ENCODE results near the gene COX7A2.

The COX7A2 gene

DNA sequence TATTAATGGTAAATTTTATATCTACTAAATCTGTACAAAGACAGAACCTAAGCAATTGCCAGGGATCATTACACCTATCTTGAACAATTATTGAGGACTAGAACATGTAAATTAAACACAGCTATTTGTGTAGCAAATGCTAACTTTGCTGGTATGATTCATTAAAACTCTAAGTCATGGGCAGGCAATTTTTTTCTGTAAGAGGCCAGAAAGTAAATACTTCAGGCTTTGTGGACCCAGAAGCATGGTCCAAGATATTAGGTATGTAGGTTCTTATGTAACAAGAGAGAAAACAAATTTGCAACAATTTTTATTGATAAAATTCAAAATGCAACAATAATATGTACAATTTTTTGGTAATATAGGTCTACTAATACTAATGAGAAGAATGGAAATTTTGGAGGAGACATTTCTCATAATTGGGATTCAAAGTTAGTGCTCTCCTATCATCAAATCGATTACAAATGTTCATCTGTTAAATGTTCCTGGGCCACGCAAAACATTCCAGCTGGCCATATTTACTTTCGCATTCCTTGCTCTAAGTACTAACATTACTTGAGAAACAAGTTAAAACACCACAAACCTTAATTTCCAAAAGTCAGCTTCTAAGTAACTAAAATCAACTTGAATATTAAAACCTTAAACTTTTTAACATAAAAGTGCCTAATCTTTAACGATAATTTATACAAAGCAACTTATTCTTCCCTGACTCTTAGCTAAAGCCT lies 36.7 kb upstream of the COX7A2 start:
- no peak overlapping the region for H3K27ac Mint-ChIP-seq
- H3K27me3 Mint-ChIP-seq, result no peaks in the 10 kb centered on the region
- no peaks in the 10 kb centered on the region for H3K9me3 Mint-ChIP-seq
- DNase-seq (no peak), ATAC-seq (no peak)
- no peak overlapping the region for H3K4me3 Mint-ChIP-seq
- peaks cover 15% of the 10 kb centered on the region for H3K36me3 Mint-ChIP-seq (ENCODE audit: low read depth)
- peaks cover 64% of the 10 kb centered on the region for H3K4me1 Mint-ChIP-seq

DNA sequence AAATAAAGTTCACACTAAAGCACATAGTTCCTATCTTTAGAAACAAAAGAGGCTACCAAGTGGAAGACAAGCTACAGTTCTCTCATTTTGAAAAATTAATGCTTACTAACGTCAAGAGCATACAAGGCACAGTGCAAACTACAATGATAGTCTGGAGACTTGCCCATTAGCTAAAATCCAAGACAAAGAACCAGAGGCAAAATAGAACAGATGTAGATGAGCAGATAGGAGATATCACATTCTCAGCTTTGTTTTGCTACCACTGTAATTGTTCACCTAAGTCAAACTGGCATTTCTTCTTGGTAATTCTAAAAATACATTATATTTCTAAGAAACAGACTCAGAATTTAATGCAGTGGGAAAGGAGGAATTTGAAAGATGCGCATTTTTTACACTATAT lies 35.8 kb upstream of the COX7A2 start:
- no peak for DNase-seq
- Mint-ChIP-seq H3K4me1 (peaks cover 69% of the 10 kb centered on the region), H3K4me3 (no peak overlapping the region)

DNA sequence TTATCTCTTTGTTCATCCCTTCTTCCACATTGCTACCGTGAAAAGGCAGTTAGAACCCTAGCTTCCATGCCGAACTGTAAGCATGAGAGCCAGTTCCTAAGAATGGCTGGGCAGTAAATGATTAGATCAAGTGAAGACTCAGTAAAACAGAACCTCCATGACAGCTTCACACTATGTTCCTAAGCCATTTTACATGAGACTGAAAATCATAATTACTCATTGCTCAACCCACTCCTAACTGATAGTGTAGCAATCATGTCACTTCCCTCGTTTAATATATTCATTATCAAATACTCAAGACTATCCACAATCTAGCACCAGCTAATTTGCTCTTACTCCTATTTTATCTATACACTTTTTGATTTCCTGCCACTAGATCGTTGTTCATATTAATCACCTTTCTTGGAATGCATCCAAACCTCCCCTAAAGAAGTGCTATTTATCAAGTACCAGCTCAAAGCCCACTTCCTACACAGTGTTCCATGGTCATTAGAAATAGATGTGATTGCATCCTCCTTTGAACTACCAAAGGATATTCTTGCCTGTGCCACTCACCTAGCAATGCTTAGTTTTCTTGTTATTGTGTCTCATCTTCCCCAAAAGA lies 35.0 kb upstream of the COX7A2 start:
- Mint-ChIP-seq H3K36me3 (ENCODE audit: low read depth) (peaks cover 28% of the 10 kb centered on the region), H3K27me3 (no peaks in the 10 kb centered on the region), H3K27ac (peak overlapping the region; percentile 70), H3K4me1 (peaks cover 77% of the 10 kb centered on the region), H3K9me3 (no peaks in the 10 kb centered on the region), H3K4me3 (peak overlapping the region; percentile 43)
- peak; percentile 50 for ATAC-seq
- no peak for DNase-seq

More for the DNA sequence above, 35.8 kb upstream of the COX7A2 start:
- no peak overlapping the region for H3K27ac Mint-ChIP-seq
- no peaks in the 10 kb centered on the region for H3K9me3 Mint-ChIP-seq
- H3K27me3 Mint-ChIP-seq, result no peaks in the 10 kb centered on the region
- peaks cover 21% of the 10 kb centered on the region for H3K36me3 Mint-ChIP-seq (ENCODE audit: low read depth)
- no peak for ATAC-seq

DNA sequence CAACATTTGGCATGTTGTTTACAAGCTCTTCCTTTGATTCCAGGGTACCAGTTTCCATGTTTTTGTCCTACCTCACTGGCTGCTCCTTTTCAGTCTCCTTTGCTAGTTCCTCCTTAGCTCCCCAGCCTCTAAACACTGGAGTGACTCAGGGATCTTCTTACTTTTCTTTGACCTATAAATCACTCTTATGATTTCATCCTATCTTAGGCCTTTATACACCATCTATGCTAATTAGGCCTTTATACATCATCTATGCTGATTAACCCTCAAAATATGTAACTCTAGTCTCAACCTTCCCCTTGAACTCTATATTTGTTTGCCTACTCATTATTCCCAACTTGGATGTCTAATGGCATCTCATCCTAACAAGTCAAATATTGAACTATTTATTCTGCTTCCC lies 31.5 kb upstream of the COX7A2 start:
- Mint-ChIP-seq H3K9me3 (no peaks in the 10 kb centered on the region), H3K4me1 (peaks cover 68% of the 10 kb centered on the region), H3K27ac (peak overlapping the region; percentile 34), H3K36me3 (ENCODE audit: low read depth) (peaks cover 46% of the 10 kb centered on the region), H3K4me3 (no peak overlapping the region), H3K27me3 (no peaks in the 10 kb centered on the region)
- ATAC-seq (peak; percentile 86), DNase-seq (no peak)

DNA sequence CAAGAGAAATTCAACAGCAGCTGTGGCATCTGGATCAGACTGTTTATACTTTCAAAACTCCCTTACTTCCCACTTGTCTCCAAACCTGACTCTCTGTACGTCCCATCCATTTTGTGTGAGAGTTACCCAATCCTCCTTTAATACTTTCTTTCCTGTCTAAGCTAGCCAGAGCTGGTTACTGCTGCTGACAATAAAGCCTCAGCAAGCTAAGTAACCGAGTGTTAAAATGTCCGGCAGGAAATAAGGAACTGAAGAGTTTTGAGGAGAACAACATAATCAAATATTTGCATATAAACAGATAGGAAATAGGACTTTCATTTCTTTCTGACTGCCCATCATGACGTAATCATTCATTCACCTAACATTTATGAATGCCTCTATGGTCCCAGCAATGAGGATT lies 29.4 kb upstream of the COX7A2 start:
- H3K27ac Mint-ChIP-seq, result no peak overlapping the region
- no peak overlapping the region for H3K4me3 Mint-ChIP-seq
- H3K27me3 Mint-ChIP-seq, result no peaks in the 10 kb centered on the region
- H3K36me3 Mint-ChIP-seq (ENCODE audit: low read depth), result peaks cover 43% of the 10 kb centered on the region
- no peak for ATAC-seq
- H3K9me3 Mint-ChIP-seq, result no peaks in the 10 kb centered on the region
- no peak for DNase-seq
- H3K4me1 Mint-ChIP-seq, result peaks cover 62% of the 10 kb centered on the region

DNA sequence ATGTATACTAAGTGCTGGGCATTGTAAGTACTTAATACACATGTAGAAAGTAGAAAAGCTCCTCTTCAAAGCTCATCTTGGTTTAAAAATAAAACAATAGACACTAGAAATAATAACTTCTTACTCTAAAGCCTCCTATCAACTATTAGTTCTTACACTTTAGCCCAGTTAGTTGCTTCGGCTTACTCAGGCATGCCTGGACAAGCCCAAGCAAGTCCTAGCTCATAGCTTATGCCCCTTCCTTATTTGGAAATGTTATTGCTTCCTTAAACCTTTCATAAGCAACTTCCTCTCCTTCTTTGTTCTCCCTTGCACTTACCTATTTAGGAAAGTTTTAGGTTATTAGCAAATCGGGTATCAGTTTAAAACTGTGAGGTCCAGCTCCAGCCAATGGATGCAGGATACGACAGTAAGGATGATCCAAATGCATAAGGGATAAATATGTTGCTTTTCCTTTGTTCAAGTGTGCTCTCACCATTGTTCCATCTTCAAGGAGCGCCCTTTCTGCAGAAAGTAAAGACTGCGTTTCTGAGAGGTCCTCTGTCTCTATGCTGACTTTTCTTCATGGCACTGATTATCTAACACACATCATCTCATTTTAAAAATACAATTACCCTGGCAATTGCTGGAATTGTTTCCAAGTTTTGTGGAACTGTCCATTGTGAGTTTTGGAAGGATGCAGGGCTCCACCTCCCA lies 28.7 kb upstream of the COX7A2 start:
- ATAC-seq (no peak), DNase-seq (no peak)
- Mint-ChIP-seq H3K4me3 (no peak overlapping the region), H3K27ac (peak overlapping the region; percentile 49), H3K36me3 (ENCODE audit: low read depth) (peaks cover 43% of the 10 kb centered on the region), H3K4me1 (peaks cover 69% of the 10 kb centered on the region), H3K9me3 (no peaks in the 10 kb centered on the region), H3K27me3 (no peaks in the 10 kb centered on the region)

DNA sequence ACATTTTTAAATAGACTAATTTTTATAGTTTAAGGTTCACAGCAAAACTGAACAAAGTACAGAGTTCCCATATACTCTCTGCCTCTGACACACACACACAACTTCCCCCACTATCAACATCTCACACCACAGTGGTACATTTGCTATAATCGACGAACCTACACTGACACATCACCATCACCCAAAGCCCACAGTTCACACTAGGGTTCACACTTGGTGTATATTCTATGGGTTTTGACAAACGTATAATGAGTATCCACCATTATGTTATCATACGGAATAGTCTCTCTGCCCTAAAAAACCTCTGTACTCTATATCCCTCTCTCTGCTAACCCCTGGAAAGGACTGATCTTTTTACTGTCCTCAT lies 25.4 kb upstream of the COX7A2 start:
- Mint-ChIP-seq H3K9me3 (no peaks in the 10 kb centered on the region), H3K27me3 (no peaks in the 10 kb centered on the region), H3K36me3 (ENCODE audit: low read depth) (peaks cover 26% of the 10 kb centered on the region), H3K27ac (no peak overlapping the region), H3K4me3 (no peak overlapping the region), H3K4me1 (peaks cover 48% of the 10 kb centered on the region)
- DNase-seq, result no peak
- no peak for ATAC-seq

DNA sequence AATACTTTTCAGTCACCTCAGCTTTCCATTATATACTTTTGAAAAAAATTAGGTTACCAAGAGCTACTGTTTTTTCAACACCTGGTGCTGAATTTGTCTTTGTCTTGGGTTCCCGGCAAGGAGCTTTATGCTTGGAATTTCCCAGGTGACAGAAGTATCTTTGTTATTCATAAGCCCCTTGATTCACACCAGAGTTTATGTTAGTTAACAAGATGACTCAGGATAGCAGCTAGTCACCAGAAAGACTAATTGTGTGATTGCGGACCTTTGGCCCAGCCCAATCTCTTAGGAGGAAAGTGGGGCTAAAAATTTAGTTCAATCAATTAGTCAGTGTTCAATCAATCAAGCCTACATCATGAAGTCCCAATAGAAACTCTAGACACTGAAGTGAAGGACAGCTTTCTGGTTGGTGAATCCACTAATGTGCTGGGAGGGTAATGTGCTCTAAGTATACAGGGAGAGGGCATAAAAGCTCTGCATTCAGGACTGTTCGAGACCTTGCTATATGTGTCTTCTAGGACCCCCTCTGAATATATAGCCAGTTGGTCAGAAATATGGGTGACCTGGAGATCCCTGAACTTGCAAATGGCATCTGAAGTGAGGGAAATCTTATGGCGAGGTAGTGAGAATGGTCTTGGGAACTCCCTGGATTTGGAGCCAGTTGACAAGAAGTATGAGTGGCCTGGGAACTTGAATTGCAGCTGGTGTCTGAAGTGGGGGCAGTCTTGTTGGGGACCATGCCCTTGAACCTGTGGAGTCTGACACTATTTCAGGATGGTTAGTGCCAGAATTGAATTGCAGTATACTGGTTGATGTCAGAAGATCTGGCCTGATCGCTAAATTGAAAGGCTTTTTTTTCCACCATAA lies 24.8 kb upstream of the COX7A2 start:
- Mint-ChIP-seq H3K9me3 (no peaks in the 10 kb centered on the region), H3K4me1 (peaks cover 44% of the 10 kb centered on the region), H3K36me3 (ENCODE audit: low read depth) (peaks cover 24% of the 10 kb centered on the region), H3K27ac (peak overlapping the region; percentile 59), H3K27me3 (no peaks in the 10 kb centered on the region), H3K4me3 (no peak overlapping the region)
- DNase-seq (no peak), ATAC-seq (peak; percentile 74)

DNA sequence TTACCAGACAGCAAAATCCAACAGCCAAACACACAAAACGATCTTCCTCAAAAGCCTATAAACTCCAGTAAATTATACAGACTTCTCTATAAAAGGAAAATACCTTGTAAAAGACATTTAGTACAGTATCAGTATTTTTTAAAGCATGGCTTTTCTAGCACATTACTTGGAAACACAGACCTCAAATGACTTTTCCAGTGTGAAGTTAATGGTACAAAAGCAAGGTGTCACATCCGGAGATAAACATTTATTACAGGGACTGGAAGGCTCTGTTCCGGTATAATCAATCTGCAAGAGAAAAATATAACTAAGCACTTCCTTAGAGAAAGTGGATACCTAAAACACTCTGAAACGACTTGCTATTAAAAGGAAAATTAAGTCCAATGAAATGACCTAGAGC lies 23.9 kb upstream of the COX7A2 start:
- Mint-ChIP-seq H3K27ac (no peak overlapping the region), H3K9me3 (no peaks in the 10 kb centered on the region), H3K4me3 (no peak overlapping the region), H3K36me3 (ENCODE audit: low read depth) (peaks cover 21% of the 10 kb centered on the region), H3K4me1 (peaks cover 40% of the 10 kb centered on the region), H3K27me3 (no peaks in the 10 kb centered on the region)
- no peak for DNase-seq
- ATAC-seq, result no peak

DNA sequence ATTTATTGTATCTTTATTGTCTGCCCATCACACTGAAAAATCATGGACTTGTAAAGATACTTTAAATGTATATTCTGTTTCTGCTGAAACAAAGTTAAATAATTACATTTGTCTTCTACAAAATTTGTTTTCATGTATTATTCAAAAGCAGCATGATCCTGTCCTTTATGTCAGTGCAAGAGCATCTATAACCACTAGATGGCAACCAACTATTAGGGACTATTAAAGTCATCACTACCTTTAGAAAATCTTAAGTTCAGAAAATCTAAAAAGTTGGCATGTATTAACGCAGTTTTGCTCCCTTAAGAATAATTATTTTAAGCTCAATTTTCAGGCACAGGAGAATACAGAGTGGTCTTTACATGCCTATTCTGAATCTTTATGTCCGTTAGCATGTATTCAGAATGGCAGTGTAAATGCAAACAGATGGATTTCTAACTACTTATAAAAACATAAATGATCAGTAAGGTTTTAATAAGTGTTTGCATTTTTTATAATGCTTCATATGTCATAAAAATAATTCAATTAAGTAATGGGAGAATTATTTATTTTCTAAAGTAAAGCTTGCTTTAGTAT lies 23.2 kb upstream of the COX7A2 start:
- Mint-ChIP-seq H3K4me3 (no peak overlapping the region), H3K9me3 (no peaks in the 10 kb centered on the region), H3K27me3 (no peaks in the 10 kb centered on the region), H3K4me1 (peaks cover 39% of the 10 kb centered on the region), H3K27ac (no peak overlapping the region), H3K36me3 (ENCODE audit: low read depth) (peaks cover 15% of the 10 kb centered on the region)
- ATAC-seq (no peak), DNase-seq (no peak)

DNA sequence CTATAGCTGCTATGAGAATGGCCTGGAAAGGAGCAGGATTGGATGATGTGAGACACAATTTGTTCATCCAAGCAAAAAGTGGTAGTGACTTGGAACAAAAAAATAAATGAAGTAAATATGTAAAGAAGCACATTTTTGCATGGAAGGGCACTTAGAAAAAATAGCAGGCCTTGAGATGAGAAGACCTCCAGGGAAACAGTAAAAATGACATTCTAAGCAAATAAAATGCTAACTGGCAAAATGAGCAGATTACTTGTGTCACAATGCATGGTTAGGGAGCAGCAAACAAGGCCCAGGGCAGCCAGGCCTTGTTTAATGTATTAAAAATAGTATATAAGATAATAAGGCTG lies 19.8 kb upstream of the COX7A2 start:
- Mint-ChIP-seq H3K4me1 (peaks cover 17% of the 10 kb centered on the region), H3K4me3 (no peak overlapping the region), H3K36me3 (ENCODE audit: low read depth) (peaks cover 19% of the 10 kb centered on the region), H3K27ac (no peak overlapping the region), H3K27me3 (no peaks in the 10 kb centered on the region), H3K9me3 (no peaks in the 10 kb centered on the region)
- DNase-seq (no peak), ATAC-seq (no peak)

DNA sequence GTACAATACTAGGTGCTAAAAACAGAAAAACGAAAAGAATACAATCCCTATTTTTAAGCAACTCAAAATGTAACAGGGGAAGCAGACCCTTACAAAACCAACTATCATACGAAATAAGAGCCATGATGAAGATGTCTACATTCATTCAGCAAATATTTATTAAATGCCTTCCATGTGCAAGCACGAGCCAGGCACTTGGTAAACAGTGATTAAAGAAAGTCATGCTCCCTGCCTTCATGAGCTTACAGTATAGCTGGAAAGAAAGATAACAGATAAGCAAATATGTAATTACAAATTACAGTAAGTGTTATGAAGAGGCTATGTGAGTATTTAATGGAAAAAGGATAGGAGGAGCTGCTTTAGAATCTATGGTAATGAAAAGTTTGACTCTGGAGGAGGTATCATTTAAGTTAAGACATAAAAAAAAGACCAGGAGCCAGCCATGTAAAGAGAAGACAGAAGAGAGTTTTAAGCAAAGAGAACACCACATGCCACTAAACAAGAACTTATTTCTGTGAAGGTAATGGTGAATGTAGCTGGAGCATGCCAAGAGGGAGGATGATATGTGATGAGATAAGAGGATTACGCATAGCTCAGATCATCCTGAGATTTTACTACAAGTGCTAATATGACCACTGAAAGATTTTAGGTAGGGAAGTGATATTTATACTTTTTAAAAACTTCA lies 19.3 kb upstream of the COX7A2 start:
- no peak overlapping the region for H3K4me3 Mint-ChIP-seq
- DNase-seq (no peak), ATAC-seq (no peak)
- peaks cover 12% of the 10 kb centered on the region for H3K4me1 Mint-ChIP-seq
- peaks cover 19% of the 10 kb centered on the region for H3K36me3 Mint-ChIP-seq (ENCODE audit: low read depth)
- no peak overlapping the region for H3K27ac Mint-ChIP-seq
- no peaks in the 10 kb centered on the region for H3K9me3 Mint-ChIP-seq
- no peaks in the 10 kb centered on the region for H3K27me3 Mint-ChIP-seq

DNA sequence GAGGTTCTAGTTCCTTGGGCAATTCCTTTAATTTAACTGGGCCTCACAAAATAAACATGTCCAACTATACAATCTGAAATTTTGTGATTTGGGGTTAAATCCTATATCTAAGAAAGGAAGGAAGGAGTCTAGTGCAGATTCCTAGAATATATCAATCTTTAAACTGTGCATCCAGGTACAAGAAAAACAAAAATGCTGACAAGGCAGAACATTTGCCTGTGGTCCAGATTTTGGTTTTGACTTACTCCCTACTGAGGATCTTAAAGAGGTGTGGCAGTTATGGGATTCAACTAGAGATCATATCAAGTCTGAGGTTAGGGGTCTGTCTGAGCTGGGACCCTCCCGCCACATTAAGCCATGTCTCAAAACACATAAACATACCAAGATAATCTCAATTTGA lies 17.7 kb upstream of the COX7A2 start:
- H3K9me3 Mint-ChIP-seq, result no peaks in the 10 kb centered on the region
- H3K27me3 Mint-ChIP-seq, result no peaks in the 10 kb centered on the region
- H3K27ac Mint-ChIP-seq, result no peak overlapping the region
- ATAC-seq (no peak), DNase-seq (no peak)
- no peak overlapping the region for H3K4me3 Mint-ChIP-seq
- peaks cover 19% of the 10 kb centered on the region for H3K36me3 Mint-ChIP-seq (ENCODE audit: low read depth)
- no peaks in the 10 kb centered on the region for H3K4me1 Mint-ChIP-seq

Data from activated naive CD8-positive, alpha-beta T cell treated with anti-CD3 and anti-CD28 coated beads, Interleukin-2, amount 50 U/mL, for 24 hours (primary cell).